Spleen (tissue), 7 donors: Measurements from ENCODE around the gene PPFIA2.

ENCODE experiments used
- CTCF ChIP-seq, 11 experiments: fragments of 200-600 bp in 7 of 11; fragments of 450-650 bp in 4 of 11; sonication (generic) in 4 of 11; IDR thresholded peaks in 8 of 11; conservative IDR thresholded peaks in 3 of 11; 1 replicate in 7 of 11; 2 replicates in 4 of 11; pipeline versions ENCODE4 v1.4.0 to v1.8.0; 2016 to 2021; ENCODE audit warnings: antibody characterized with exemption in 11 of 11, inconsistent platforms in 4 of 11, mild to moderate bottlenecking in 1 of 11
- POLR2A ChIP-seq, 3 donors: fragments of 450-650 bp; IDR thresholded peaks; one replicate each; pipeline ENCODE4 v1.5.1; 2017; ENCODE audit warnings: antibody characterized with exemption in 3 of 3, mild to moderate bottlenecking in 1 of 3
- donor health status: DM: no; HTN: no; CAD: no; lungs with moderate emphysema.
- donor health status: DM: no; HTN: no; CAD: no.
- donor health status: DM: no; HTN: no; CAD: no.

- TF ChIP-seq POLR2A (IDR thresholded peaks at IDR 0.05) (no peak), CTCF (IDR thresholded peaks at IDR 0.05 in 8 of 11, conservative IDR thresholded peaks at IDR 0.05 in 3 of 11) (no peak)
Observed at GRCh38 chr12:81461163-81461562, 298.0 kb downstream of the PPFIA2 start.
